CD4-positive, alpha-beta T cell treated with Interferon gamma for 1 hour (primary cell): ENCODE results near the gene SCGB1C1.

Experiments
- DNase-seq: peaks from one replicate; pipeline ENCODE4 v3.0.0-alpha.2; 2020

Gene SCGB1C1

GRCh38 chr11:205221-206001 is 12.5 kb downstream of the SCGB1C1 start:
- no peak for DNase-seq

DNA sequence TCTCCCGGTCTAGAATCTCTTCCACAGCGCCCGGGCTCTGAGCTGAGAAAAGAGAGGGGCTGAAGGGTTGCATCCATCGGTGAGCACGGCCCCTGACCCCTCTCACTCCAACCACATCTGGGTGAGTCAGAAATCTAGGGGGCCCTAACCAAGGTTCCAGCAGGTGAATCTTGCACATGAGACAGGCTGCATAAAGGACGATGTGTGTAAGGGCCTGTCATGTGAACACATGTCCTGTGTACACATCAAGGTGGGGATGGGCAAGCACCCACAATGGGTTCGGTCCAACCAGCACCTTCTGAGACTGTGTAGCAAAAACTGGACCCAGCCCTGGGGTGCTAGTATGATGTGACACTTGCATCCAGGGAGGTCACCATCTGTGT is 13.1 kb downstream of the SCGB1C1 start:
- DNase-seq = no peak

DNA sequence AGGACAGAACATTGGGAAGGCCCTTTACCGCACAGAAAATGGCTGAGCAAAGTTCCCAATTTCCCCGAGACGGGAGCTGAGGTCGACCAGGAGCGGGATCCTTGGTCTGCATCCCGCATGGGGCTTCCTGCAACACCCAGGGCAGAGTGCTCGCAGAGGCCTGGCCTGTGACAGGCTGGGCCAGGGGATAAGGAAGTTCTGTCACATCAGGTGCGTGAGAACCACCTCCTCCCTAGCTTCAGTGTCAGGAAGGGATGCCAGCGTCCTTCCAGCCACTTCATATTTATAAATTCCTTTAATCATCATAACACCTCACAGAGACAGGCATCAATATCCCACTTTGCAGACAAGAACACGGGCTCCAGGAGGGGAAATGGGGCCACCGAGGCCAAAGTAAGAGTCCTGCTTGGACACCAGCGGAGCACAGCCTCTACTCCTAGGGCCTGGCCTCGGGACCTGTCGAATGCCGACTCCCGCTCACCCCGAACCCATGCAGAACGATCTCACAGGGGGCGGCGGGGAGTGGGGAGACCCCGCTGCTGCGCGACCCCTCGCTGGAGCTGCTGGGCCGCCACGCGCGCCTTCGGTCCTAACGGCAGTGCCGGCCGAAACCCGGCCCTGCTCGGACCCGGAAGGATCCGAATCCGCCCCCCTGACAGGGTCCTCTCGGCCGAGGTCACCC is 13.8 kb downstream of the SCGB1C1 start:
- DNase-seq = peak; percentile 16

- peak; percentile 99 for DNase-seq
These were observed 14.5 kb downstream of the SCGB1C1 start, which contains the start of the genes BET1L and RIC8A for GRCh38 chr11:207208-207862. Gene BET1L (minus strand): TSS chr11:207399. CDS start chr11:207321, 78 bp downstream. Gene RIC8A (plus strand): TSS chr11:207708. CDS start chr11:208855, 1,147 bp downstream.

DNA sequence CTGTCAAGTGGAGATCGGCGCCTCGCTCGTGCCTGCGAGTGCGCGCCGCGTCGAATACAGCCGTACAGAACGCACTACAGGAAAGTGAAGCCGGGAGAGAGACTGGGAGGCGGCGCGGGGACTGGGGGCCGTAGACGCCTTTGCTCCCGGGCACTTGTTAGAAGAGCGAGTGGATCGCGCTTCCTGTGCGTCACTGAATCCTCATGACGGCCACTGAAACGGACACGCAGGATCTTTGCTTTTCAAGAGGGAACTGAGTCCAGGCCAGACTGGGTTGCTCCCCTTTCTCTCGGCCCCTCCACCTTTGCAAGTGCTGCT is 14.9 kb downstream of the SCGB1C1 start:
- DNase-seq = peak; percentile 53

DNA sequence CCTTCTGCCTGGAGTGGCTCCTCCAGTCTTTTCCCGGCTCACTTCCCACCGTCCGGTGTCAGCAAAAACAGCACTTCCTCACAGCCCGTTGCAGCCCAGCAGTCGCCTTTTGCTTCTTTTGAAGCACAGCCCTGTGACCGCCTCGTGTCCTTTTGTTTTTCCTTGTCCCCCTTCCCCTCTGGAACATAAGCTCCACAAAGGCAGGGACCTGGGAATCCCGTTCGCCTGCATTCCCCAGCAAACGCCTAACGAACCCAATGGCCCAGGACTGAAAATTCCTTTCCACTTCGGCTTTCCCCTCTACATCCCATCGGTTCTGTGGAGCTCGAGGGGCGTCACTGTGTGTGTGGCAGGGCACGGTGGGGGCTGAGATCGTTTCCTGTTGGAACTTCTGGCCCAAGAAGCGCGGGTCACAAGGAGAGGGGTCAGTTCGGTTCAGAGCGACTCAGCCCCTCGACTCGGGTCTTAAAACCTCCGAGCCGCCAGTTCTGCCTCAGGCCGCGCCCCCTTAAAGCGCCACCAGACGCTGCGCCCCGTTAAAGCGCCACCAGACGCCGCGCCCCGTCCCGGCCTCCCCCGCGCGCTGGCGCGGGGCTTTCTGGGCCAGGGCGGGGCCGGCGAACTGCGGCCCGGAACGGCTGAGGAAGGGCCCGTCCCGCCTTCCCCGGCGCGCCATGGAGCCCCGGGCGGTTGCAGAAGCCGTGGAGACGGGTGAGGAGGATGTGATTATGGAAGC is 15.5 kb downstream of the SCGB1C1 start:
- peak; percentile 82 for DNase-seq

DNA sequence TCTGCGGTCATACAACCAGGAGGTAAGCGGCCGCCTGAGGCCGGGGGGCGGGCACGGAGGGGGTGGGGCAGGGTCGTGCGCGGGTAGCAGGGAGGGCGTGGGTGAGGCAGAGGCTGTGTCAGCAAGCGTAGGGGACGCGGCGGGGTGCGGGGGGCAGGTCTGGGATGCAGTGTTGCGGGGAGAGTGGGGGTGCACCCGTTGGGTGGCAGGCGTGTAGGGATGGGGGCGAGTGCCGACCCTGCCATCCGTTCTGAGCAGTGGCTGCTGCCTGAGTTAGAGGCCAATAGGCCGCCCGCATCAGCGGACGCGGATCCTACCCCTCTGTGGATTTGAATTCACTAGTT is 16.0 kb downstream of the SCGB1C1 start:
- DNase-seq = no peak

- no peak for DNase-seq
These were observed 16.6 kb downstream of the SCGB1C1 start for GRCh38 chr11:209275-210121.

DNA sequence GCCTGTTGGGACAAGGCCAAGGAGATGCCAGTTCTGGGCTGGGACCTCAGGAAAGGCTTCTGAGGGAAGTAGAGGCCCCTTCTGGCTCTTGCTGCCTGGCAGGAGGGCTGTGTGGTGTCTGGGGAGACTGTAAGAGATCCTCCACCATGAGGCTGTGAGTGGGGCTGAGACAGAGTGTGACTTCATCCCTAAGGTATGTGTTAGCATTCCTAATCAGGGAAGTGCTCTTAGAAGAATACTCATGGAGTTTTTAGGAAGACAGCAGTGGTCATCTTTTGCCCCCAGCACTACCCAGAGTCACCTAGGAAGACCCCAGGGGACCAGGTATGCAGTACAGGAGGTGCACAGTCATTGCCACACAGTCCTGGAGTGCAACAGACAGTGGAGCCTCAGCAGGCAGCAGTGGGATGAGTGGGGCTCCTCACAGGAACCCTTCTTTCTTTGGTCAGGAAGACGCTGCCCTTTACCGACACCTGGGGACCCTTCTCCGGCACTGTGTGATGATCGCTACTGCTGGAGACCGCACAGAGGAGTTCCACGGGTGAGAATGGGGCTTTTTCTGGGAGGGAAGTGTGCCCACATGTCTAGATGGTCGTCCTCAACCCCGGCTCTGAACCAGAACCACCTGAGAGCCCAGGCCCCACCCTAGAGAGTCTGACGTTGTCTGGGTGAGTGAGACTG is 17.4 kb downstream of the SCGB1C1 start:
- no peak for DNase-seq

DNA sequence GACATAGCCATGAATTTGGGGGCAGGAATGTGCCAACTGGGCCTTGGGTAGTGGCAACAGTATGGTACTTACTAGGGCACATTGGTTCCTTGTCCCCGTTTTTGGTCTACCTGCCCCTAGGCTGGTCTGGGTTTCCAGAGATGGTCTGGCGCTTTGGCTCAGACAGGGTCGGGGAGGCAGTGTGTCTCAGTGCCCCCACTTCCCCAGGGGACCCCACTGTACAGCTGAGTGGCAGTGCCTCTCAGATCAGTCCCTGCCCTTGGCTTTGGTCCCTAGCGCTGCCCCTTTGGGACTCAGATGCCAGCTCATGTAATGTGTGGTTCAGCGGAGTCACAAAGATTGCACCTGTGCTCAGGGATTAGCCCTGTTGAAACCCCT is 17.9 kb downstream of the SCGB1C1 start:
- no peak for DNase-seq

- no peak for DNase-seq
These were observed 18.4 kb downstream of the SCGB1C1 start for GRCh38 chr11:211295-211694.

- DNase-seq = no peak
These were observed 18.9 kb downstream of the SCGB1C1 start for GRCh38 chr11:211741-212140.

- DNase-seq = no peak
These were observed 19.5 kb downstream of the SCGB1C1 start for GRCh38 chr11:212150-213100.

GRCh38 chr11:213111-213510 is 20.2 kb downstream of the SCGB1C1 start:
- DNase-seq = no peak

DNA sequence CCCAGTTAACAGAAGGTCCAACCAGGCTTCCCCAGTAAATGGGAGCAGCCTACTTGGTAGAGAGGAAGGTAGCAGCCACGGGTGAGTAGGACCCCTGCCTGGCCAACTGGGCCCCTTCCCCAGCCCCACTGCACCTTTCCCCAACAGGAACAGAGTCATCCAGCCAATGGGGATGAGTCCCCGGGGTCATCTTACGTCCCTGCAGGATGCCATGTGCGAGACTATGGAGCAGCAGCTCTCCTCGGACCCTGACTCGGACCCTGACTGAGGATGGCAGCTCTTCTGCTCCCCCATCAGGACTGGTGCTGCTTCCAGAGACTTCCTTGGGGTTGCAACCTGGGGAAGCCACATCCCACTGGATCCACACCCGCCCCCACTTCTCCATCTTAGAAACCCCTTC is 21.2 kb downstream of the SCGB1C1 start:
- no peak for DNase-seq

DNA sequence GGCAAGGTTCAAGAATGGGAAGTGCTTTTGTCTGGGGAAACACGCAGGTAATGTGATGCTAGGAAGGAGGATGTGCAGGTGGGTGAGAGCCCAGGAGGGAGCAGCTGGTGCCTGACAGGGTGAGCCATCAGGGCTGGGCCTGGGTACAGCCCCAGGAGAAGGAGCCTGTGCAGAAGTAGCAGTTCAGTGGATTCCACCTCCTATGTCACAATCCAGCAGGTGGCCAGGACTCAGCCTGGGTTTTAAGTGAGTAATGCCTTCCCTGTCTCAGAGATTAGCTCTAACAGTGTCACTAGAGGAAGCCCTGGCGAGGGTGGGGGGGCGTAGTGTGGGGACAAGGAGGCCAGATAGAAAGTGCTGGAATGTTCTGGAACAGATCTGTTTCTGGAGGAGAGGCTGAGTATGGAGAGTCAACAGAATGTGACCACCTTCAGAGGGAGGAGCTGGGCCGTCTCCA is 22.7 kb downstream of the SCGB1C1 start:
- DNase-seq = no peak

DNA sequence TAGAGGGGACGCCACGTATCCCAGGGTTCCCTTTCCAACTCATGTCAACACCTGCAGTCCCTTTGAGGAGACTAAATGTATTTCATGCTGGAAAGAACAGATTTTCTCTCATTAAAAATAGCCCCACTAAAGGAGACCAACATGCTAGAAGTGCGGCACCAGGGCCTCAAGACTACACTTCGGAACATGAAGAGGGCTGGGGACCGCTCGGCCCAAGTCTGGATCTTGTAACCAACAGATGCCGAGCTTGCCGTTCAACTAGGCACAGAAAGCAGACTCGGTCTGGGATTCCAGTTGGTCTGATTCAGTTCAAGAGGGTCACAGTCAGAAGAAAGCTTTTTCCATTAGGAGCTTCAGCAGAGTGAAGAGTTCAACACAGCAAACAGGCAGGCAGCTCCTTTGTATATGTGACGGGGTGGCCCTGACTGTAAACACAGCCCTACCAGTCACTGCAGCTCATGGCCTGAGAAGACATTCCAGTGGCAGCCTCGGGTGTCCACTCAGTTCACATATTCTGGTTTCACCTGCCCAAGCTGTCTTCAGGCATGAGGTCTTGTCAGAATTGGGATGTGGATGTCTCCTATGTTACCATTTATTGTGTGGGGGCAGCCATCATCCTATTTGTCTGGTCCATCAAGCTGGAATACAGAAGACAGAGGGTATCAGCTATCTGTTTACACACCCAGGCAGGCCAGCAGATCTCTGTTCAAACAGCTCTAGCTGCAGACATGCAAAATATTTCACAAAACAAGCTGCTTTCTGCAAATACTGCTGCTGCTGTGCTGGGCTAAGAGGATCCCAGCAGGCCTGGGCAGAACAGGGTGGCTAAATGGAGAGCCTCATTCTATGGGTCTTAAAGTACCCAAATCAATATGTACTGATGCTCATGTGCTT is 23.4 kb downstream of the SCGB1C1 start:
- no peak for DNase-seq

GRCh38 chr11:217704-218103 is 24.8 kb downstream of the SCGB1C1 start:
- no peak for DNase-seq

DNA sequence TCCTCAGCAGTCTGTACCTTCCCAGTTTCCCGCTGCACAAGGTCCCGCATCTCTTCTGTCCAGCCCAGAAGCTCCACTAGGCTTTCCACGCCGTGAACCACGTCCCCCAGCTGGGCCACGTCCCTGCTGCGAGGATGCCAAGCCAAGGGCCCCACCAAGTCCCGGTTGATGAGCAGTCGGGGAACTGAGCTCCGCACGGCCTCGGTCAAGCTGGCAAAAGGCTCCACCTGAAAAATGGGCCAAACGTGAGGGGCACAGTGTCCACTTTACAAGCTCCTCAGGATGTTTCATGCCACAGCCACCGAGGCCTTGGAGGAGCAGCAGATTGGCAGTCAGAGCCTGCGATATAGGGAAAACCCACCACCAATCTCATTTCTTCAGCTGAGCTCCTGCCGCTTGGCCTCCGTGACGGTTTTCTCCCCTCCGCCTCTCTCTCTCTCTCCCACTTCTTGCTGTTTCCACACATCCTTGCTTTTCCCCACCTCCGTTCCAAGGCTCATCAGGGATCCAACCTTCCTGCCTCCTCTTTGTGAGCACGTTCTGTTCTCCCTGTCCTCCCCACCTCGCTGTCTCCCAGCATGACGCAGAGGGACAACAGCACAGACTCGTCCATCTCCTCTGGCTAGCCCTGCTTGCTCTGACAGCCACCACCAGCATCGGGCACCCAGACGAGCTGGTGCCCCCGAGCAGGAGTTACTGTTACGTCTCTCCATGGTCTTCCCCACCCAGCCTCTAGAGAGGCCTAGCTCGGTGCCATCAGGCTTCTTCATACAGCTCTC is 26.1 kb downstream of the SCGB1C1 start:
- no peak for DNase-seq
